ENCODE results near the gene DRC3.

GRCh38 chr17:17943281-17943984 lies 29.2 kb upstream of the DRC3 start:
- TF ChIP-seq CTCF (IDR thresholded peaks at IDR 0.05), result no peak
- TF ChIP-seq POLR2AphosphoS5 (IDR thresholded peaks at IDR 0.05; ENCODE audit: insufficient read depth in 1 of 2, low read depth in 1 of 2), result no peak
- TF ChIP-seq POLR2A (IDR thresholded peaks at IDR 0.05), result no peak

Data from vagina (tissue), 2 donors.